Central memory CD8-positive, alpha-beta T cell (primary cell): ENCODE measurements around the gene ROCK1.
"Not testable (repeated sequence)": the region's sequence is repeated elsewhere in the genome, so short reads cannot be mapped to it uniquely, and the experiment has no call there.

ENCODE experiments used
- ATAC-seq: fragments of 150-1000 bp; cut with Tn5 transposase; replicated peaks from 2 replicates; pipeline ENCODE4 v1.10.0; 2022; ENCODE audit warnings: mild to moderate bottlenecking, moderate FRiP score, moderate number of reproducible peaks; ENCODE audit not compliant: poor library complexity, severe bottlenecking; ENCODE audit errors: extremely low read depth
- DNase-seq, 2 donors: peaks; one replicate each; pipeline ENCODE4 v3.0.0; 2021; ENCODE audit warnings: low spot score in 2 of 2
- H3K27ac Mint-ChIP-seq: one replicate; pipeline ENCODE4 v1.8.0; 2022; ENCODE audit warnings: low read depth, mild to moderate bottlenecking, moderate library complexity, mixed read lengths
- H3K27me3 Mint-ChIP-seq: one replicate; pipeline ENCODE4 v1.8.0; 2022; ENCODE audit warnings: mixed read lengths
- H3K36me3 Mint-ChIP-seq: one replicate; pipeline ENCODE4 v1.8.0; 2022; ENCODE audit warnings: mild to moderate bottlenecking, moderate library complexity, mixed read lengths; ENCODE audit not compliant: insufficient read depth
- H3K4me1 Mint-ChIP-seq: one replicate; pipeline ENCODE4 v1.8.0; 2022; ENCODE audit warnings: mixed read lengths
- H3K4me3 Mint-ChIP-seq: one replicate; pipeline ENCODE4 v1.8.0; 2022; ENCODE audit warnings: mild to moderate bottlenecking, moderate library complexity, mixed read lengths
- H3K9me3 Mint-ChIP-seq: one replicate; pipeline ENCODE4 v1.8.0; 2022; ENCODE audit warnings: mixed read lengths

The ROCK1 gene

DNA sequence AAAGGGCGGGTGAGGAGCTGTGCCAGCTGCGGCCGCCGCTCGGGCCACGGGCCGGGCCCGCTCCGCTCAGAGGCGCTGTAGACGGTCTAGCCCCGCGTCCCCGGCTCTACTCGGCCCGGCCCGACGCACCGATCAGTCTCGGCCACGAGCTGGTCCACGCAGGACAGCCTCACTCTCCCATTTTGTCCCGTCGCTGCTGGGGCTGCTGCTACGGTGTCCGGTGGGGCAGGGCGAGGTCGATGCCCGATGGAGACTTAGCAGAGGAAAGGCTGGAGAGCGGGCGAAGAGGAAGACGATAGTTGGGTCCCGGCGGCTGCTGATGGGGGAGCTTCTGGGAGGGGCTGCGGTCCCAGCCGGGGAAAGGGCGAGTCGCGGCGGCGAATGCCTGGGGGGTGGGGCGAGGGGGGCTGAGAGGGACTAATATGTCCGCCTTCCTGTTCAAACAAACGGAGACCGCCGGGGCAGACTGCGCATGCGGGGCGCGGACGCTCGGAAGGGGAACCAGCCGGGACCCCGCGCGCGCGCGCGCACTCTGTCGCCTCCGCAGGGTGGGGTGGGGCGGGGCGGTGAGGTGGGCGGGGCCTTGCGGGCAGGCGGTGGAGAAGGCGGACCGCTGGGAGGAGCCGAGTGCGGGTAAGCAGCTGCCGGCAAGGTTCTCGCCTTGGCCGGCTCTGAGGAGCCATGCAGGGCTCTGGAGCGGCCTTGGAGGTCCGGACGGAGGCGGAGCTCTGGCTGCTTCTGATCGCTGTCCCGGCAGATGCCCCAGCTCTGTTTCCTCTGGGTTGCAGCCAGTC is at the start of gene ROCK1:
TSS of gene ROCK1 (minus strand) at position 468 of the 794 bp plus-strand sequence. CDS start 903 bp downstream, outside the sequence.
- H3K4me1 Mint-ChIP-seq, result peaks cover 20% of the 10 kb centered on the region
- H3K27me3 Mint-ChIP-seq, result no peaks in the 10 kb centered on the region
- peaks cover 10% of the 10 kb centered on the region for H3K36me3 Mint-ChIP-seq
- ATAC-seq (peak; percentile 78), DNase-seq (peak; percentile 95 to 96)
- H3K27ac Mint-ChIP-seq, result peak within 1 kb of the TSS; percentile 92
- H3K4me3 Mint-ChIP-seq, result no peak within 1 kb of the TSS
- H3K9me3 Mint-ChIP-seq, result no peaks in the 10 kb centered on the region

- no peaks in the 10 kb centered on the region for H3K4me1 Mint-ChIP-seq
- H3K9me3 Mint-ChIP-seq, result peaks cover 18% of the 10 kb centered on the region
- ATAC-seq (no peak), DNase-seq (no peak)
- peaks cover 46% of the 10 kb centered on the region for H3K27me3 Mint-ChIP-seq
- no peak overlapping the region for H3K4me3 Mint-ChIP-seq
- no peak overlapping the region for H3K27ac Mint-ChIP-seq
- no peaks in the 10 kb centered on the region for H3K36me3 Mint-ChIP-seq
Measured at GRCh38 chr18:21155443-21155842, 43.8 kb upstream of the ROCK1 start.

GRCh38 chr18:21146016-21146415 is 34.4 kb upstream of the ROCK1 start:
- no peaks in the 10 kb centered on the region for H3K4me1 Mint-ChIP-seq
- H3K9me3 Mint-ChIP-seq, result no peaks in the 10 kb centered on the region
- ATAC-seq, result no peak
- no peaks in the 10 kb centered on the region for H3K36me3 Mint-ChIP-seq
- no peak overlapping the region for H3K4me3 Mint-ChIP-seq
- no peak overlapping the region for H3K27ac Mint-ChIP-seq
- peaks cover 34% of the 10 kb centered on the region for H3K27me3 Mint-ChIP-seq
- no peak for DNase-seq

DNA sequence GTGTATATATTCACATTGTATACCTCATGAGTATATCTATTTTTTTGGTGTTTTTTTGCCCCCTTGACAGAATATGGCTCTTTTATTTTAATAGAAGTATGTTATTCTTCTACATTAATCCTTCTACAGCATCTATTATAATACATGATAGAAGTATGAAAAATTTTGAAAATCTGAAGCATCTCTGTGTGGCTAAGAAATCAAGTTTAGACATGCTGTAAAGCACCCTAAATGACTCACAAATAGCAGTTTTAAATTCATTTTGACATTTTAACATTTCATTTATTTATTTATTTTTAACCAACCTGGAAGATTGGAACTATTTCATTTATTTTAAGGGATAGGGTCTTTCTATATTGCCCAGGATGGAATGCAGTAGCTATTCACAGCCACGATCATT is 33.8 kb upstream of the ROCK1 start:
- DNase-seq, result no peak
- Mint-ChIP-seq H3K9me3 (no peaks in the 10 kb centered on the region), H3K4me3 (no peak overlapping the region), H3K36me3 (no peaks in the 10 kb centered on the region), H3K4me1 (no peaks in the 10 kb centered on the region), H3K27ac (no peak overlapping the region), H3K27me3 (peaks cover 32% of the 10 kb centered on the region)
- ATAC-seq, result no peak

GRCh38 chr18:21141668-21142422 is 30.2 kb upstream of the ROCK1 start:
- DNase-seq, result no peak
- H3K4me3 Mint-ChIP-seq, result no peak overlapping the region

GRCh38 chr18:21137719-21138488 is 26.3 kb upstream of the ROCK1 start:
- not testable (repeated sequence) for H3K4me3 Mint-ChIP-seq, H3K27me3 Mint-ChIP-seq, ATAC-seq, H3K27ac Mint-ChIP-seq, DNase-seq, H3K36me3 Mint-ChIP-seq, H3K9me3 Mint-ChIP-seq, H3K4me1 Mint-ChIP-seq

More at GRCh38 chr18:21141668-21142422, 30.2 kb upstream of the ROCK1 start:
- H3K27me3 Mint-ChIP-seq, result peaks cover 14% of the 10 kb centered on the region
- no peaks in the 10 kb centered on the region for H3K9me3 Mint-ChIP-seq
- no peak overlapping the region for H3K27ac Mint-ChIP-seq
- no peak for ATAC-seq
- H3K36me3 Mint-ChIP-seq, result no peaks in the 10 kb centered on the region
- H3K4me1 Mint-ChIP-seq, result no peaks in the 10 kb centered on the region

GRCh38 chr18:21134895-21135294 is 23.3 kb upstream of the ROCK1 start:
- Mint-ChIP-seq H3K4me1 (peaks cover 6% of the 10 kb centered on the region), H3K4me3 (no peak overlapping the region), H3K27me3 (no peaks in the 10 kb centered on the region), H3K36me3 (no peaks in the 10 kb centered on the region), H3K27ac (no peak overlapping the region), H3K9me3 (no peaks in the 10 kb centered on the region)
- DNase-seq (no peak), ATAC-seq (no peak)

DNA sequence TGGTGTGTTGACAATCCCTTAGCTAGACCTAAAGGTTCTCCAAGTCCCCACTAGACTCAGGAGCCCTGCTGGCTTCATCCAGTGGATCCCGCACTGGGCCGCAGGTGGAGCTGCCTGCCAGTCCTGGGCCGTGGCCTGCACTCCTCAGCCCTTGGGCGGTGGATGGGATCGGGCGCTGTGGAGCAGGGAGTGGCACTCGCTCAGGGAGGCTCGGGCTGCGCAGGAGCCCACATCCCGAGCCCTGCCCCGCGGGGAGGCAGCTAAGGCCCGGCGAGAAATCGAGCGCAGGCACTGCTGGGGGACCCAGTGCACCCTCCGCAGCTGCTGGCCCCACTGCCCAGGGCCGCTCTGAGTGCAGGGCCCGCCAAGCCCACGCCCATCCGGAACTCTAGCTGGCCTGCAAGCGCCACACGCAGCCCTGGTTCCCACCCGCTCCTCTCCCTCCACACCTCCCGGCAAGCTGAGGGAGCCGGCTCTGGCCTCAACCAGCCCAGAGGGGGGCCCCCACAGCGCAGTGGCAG is 20.8 kb upstream of the ROCK1 start:
- Mint-ChIP-seq H3K27me3 (peaks cover 8% of the 10 kb centered on the region), H3K9me3 (no peaks in the 10 kb centered on the region), H3K4me3 (no peak overlapping the region), H3K36me3 (no peaks in the 10 kb centered on the region), H3K4me1 (peaks cover 6% of the 10 kb centered on the region), H3K27ac (no peak overlapping the region)
- ATAC-seq, result no peak
- DNase-seq, result no peak

- ATAC-seq (no peak), DNase-seq (no peak)
- Mint-ChIP-seq H3K4me1 (peaks cover 6% of the 10 kb centered on the region), H3K36me3 (no peaks in the 10 kb centered on the region), H3K4me3 (no peak overlapping the region), H3K27ac (no peak overlapping the region), H3K9me3 (no peaks in the 10 kb centered on the region), H3K27me3 (peaks cover 8% of the 10 kb centered on the region)
Measured at GRCh38 chr18:21131698-21132227, 20.1 kb upstream of the ROCK1 start.

DNA sequence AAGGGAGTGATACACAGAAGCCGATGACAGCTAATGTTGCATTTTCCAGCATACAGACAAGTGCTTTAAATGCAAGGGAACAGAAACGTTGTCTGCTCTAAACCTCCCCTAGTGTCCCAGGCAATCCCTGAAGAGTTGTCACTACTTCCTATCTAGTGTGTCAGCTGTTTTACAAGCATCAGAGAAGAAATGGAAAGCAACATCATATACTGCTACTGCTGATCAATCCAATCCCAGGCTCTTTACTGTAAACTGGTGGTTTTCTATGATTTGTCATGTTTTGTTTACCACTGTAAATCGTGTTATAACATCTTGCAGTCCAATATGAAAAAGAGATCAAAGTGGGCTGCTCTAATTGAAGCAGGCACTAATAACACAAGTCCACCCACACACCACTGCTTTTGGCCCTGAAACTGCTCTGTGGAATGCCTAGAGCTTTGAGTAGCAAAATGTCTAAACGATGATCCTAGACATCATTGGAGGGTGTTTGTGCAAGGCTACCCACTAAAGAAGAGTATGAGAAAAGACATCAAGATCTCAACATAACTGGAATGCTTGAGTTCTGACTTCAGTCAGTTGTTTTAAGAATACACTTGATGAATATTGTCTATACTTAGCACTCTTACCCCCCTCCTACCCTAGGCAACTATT is 18.1 kb upstream of the ROCK1 start:
- DNase-seq (no peak), ATAC-seq (no peak)
- Mint-ChIP-seq H3K27ac (no peak overlapping the region), H3K27me3 (peaks cover 8% of the 10 kb centered on the region), H3K36me3 (no peaks in the 10 kb centered on the region), H3K4me3 (no peak overlapping the region), H3K4me1 (no peaks in the 10 kb centered on the region), H3K9me3 (no peaks in the 10 kb centered on the region)

GRCh38 chr18:21123290-21123926 is 11.8 kb upstream of the ROCK1 start:
- no peak for DNase-seq
- Mint-ChIP-seq H3K36me3 (peaks cover 2% of the 10 kb centered on the region), H3K27ac (no peak overlapping the region), H3K4me3 (no peak overlapping the region), H3K27me3 (peaks cover 13% of the 10 kb centered on the region), H3K9me3 (no peaks in the 10 kb centered on the region), H3K4me1 (peaks cover 6% of the 10 kb centered on the region)
- ATAC-seq, result no peak
